SIG-M5 treated with dmso at 0.1 percent for 504 hours (cell line): ENCODE results near the gene IFNL4.
"Not testable (repeated sequence)": the region's sequence is repeated elsewhere in the genome, so short reads cannot be mapped to it uniquely, and the experiment has no call there.

Source experiments
- DNase-seq: peaks from one replicate; lab custom pipeline; 2025; ENCODE audit not compliant: unreplicated experiment; lab: John Stamatoyannopoulos, UW

Gene IFNL4

DNA sequence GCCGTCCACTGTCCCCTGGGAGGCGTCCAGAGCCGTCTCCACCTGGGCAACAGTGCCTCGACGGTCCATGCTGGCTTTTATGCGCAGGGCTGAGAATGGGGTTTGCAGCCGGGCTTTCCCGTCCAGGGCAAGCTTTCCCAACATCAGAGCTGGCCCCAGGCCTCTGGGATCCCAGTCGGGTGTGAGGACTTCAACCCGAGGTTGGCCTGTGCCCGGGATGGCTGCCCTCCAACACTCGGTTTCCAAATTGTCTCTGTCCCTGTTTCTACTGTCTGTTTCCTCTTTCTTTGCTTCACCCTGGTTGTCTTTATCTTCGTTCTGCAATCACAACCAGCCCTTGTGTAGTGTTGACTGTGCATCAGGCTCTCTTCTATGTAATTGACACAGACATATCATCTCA lies at the start of gene IFNL4:
Gene IFNL4, minus strand, starts transcription at position 51 of the 400 bp plus-strand sequence.
- no peak for DNase-seq

GRCh38 chr19:39297931-39298634 lies 49.4 kb upstream of the IFNL4 start:
- no peak for DNase-seq

DNA sequence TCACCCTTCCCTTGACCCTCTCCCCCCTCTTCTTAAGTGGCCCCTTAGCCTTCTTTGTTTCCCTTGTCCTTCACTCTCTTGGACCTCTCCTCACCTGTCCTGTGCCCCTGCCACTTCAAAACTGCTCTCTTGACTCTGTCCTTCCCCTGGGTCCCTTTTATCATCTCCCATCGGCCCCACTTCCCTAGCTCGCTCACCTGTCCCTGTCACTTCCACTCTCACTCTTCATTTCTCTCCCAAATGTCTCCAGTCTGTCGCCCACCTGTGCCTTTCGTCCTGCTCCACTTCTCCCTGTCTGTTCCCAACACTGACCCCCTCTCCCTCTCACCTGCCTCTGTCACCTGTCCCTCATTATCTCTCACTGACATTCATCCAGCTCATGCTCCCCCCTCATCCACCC lies 48.2 kb upstream of the IFNL4 start:
- no peak for DNase-seq

- no peak for DNase-seq
Measured at GRCh38 chr19:39296055-39296645, 47.5 kb upstream of the IFNL4 start, which contains the start of gene IFNL1. Gene IFNL1 (plus strand): TSS chr19:39296407. CDS start chr19:39296422, 15 bp downstream.

GRCh38 chr19:39293394-39293793 lies 44.7 kb upstream of the IFNL4 start:
- no peak for DNase-seq

- no peak for DNase-seq
Measured at GRCh38 chr19:39284032-39284431, 35.4 kb upstream of the IFNL4 start.

GRCh38 chr19:39282021-39282420 lies 33.4 kb upstream of the IFNL4 start:
- DNase-seq = no peak

- no peak for DNase-seq
Measured at GRCh38 chr19:39277598-39277997, 28.9 kb upstream of the IFNL4 start.

GRCh38 chr19:39276740-39277139 lies 28.1 kb upstream of the IFNL4 start:
- DNase-seq = no peak

- no peak for DNase-seq
Measured at GRCh38 chr19:39275578-39275977, 26.9 kb upstream of the IFNL4 start.

GRCh38 chr19:39273859-39274258 lies 25.2 kb upstream of the IFNL4 start:
- not testable (repeated sequence) for DNase-seq

- DNase-seq = no peak
Measured at GRCh38 chr19:39270036-39270871, 21.6 kb upstream of the IFNL4 start.

- DNase-seq = not testable (repeated sequence)
Measured at GRCh38 chr19:39269369-39269768, 20.7 kb upstream of the IFNL4 start.

- not testable (repeated sequence) for DNase-seq
Measured at GRCh38 chr19:39268531-39269223, 20.0 kb upstream of the IFNL4 start.

DNA sequence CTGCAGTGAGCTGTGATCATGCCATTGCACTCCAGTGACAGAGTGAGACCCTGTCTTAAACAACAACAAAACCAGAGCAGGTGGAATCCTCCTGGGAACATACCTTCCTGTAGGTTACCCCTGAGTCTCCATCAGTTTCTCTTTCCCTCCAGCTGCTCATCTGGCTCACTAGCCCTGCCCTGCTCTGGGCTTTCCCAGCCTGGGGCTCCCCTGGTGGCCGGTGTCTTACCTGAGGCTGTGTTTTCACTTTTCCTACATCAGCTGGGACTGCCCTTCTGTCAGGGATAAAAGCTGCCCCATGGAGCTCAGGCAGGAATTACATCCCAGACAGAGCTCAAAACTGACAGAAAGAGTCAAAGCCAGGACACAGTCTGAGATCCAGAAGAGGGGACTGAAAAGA lies 19.4 kb upstream of the IFNL4 start, which contains the start of gene IFNL2:
Gene IFNL2, plus strand, starts transcription at position 312 of the 400 bp plus-strand sequence. CDS start 173 bp downstream, outside the sequence.
- DNase-seq = not testable (repeated sequence)

DNA sequence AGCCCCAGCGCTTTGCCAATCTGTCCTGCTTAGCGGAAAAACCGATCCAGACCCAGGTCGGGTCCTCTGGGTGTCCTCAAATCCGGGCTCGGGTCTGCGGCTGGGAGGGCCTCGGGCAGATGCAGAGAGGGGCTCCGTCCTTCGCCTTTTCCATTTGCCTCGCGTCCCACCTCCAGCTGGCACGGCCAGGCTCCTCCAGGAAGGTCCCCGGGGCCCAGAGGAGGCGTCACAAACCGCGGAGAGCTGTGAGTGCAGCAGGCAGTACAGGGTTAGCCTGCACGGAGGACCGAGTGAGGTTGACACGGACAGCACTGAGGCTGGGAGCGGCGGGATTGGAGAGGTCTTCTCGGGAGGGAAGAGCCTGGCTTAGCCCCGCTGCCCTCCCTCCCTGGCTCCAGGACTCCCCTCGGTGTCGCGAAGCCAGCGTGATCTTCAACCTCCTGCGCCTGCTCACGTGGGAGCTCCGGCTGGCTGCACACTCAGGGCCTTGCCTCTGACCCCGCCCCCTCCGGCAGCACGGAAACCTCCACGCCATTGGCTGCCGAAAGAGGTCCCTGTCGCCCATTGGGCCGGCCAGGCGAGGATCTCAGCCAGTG lies 16.8 kb upstream of the IFNL4 start:
- no peak for DNase-seq

DNA sequence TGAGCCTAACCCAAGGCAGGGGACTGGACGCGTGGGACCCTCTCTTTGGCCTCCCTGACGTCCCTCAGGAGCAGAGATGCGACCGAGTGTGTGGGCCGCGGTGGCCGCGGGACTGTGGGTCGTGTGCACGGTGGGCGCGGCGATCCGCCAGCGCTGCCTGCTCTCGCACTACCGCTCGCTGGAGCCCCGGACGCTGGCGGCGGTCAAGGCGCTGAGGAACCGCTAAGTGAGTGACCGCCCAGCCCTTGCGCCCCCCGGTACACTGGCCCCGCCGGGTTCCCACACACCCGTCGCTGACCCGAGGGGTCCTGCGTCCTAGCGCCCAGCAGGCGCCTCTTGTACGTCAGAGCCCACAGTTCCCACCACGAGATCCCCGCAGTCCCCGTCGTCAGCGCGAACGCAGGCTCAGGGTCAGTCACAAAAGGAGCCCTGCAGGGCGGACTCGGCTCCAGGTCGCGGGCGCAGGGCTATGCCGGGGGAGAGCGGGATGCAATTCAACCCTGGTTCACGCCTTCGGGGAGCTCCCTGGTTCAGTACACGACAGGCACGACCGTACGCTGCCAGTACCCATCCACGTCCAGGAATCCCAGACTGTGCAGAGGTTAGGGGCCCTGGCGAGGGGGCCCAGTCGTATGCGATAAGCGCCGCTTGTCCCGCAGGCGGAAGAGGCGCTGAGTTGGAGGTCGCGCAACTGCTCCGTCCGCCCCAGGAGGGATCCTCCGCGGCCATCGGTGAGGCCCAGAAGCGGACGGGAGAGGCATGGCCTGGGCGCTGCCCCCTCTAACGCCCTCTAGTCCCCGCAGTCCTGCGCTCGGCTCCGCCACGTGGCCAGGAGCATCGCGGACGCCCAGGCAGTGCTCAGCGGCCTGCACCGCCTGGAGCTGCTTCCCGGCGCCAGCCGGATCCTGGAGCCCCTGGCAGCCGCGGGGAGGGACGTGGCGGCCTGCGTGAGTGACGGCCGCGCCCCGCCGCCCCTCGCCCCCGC lies 15.9 kb upstream of the IFNL4 start:
- DNase-seq = no peak

DNA sequence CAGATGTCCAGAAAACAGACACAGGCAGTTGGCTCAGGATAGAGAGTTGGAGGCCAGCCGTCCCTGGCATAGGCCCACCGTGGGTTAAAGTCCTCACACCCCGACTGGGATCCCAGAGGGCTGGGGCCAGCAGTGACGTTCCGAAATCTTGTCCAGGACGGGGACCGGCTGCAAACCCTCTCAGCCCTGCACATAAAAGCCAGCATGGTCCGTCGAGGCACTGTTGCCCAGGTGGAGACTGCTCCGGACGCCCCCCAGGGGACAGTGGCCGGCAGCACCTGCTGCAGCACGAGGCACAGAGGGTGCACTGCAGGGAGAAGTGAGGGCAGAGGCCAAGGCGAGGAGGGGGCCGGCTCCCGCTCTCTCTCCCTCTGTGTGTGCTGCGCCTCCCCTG lies 15.3 kb upstream of the IFNL4 start:
- no peak for DNase-seq

- no peak for DNase-seq
Measured at GRCh38 chr19:39262496-39262895, 13.8 kb upstream of the IFNL4 start.
